CD4-positive, alpha-beta memory T cell (primary cell): ENCODE measurements around the gene NRM. TPM values are rescaled to one million over a fixed set of nuclear protein-coding genes. Genes with fewer than 3 reads are reported as not detected.

Experiments
- CTCF ChIA-PET: fragments of 350-600 bp; sonication (Branson Sonifier 250); formaldehyde crosslinking; loops from one replicate; lab custom pipeline; 2021; ENCODE audit warnings: inconsistent platforms; ENCODE audit not compliant: partially characterized antibody; lab: Charles Lee
- POLR2A ChIA-PET: fragments of 350-600 bp; sonication (Branson Sonifier 250); formaldehyde crosslinking; loops from one replicate; lab custom pipeline; 2021; ENCODE audit not compliant: partially characterized antibody; lab: Charles Lee
- DNase-seq, 5 donors: peaks; one replicate each; pipeline versions ENCODE4 v3.0.0 to v3.0.0-alpha.2; 2020 to 2022; ENCODE audit warnings: mixed read lengths in 1 of 5
- H3K27ac ChIP-seq: one replicate; pipeline ENCODE4 v1.7.0; 2013; ENCODE audit warnings: low read depth, low read length
- H3K27me3 ChIP-seq: 2 replicates; pipeline ENCODE4 v1.7.0; 2013; ENCODE audit warnings: mild to moderate bottlenecking, low read length, moderate library complexity; ENCODE audit not compliant: insufficient read depth
- H3K36me3 ChIP-seq: 2 replicates; pipeline ENCODE4 v1.7.0; 2013; ENCODE audit warnings: mild to moderate bottlenecking, low read length, moderate library complexity; ENCODE audit not compliant: insufficient read depth
- H3K4me1 ChIP-seq: 2 replicates; pipeline ENCODE4 v1.7.0; 2013; ENCODE audit warnings: mild to moderate bottlenecking, low read length, moderate library complexity; ENCODE audit not compliant: insufficient read depth
- H3K4me3 ChIP-seq, 2 donors: one replicate each; pipeline ENCODE4 v1.7.0; 2013; ENCODE audit warnings: low read length in 2 of 2, mild to moderate bottlenecking in 1 of 2
- H3K9me3 ChIP-seq, 2 donors: one replicate each; pipeline ENCODE4 v1.7.0; 2013; ENCODE audit warnings: low read length in 2 of 2, control low read depth in 1 of 2; ENCODE audit not compliant: control insufficient read depth in 1 of 2
- H3K27ac Mint-ChIP-seq, 7 donors: one replicate each; pipeline ENCODE4 v1.8.0; 2020 to 2021; ENCODE audit warnings: mixed read lengths in 7 of 7, mild to moderate bottlenecking in 6 of 7, inconsistent platforms in 3 of 7, moderate library complexity in 3 of 7
- H3K27me3 Mint-ChIP-seq, 2 donors: one replicate each; pipeline ENCODE4 v1.8.0; 2020 to 2021; ENCODE audit warnings: mixed read lengths in 2 of 2
- H3K36me3 Mint-ChIP-seq, 2 donors: one replicate each; pipeline ENCODE4 v1.8.0; 2020 to 2021; ENCODE audit warnings: mixed read lengths in 2 of 2, inconsistent platforms in 1 of 2, mild to moderate bottlenecking in 1 of 2
- H3K4me1 Mint-ChIP-seq, 4 donors: one replicate each; pipeline ENCODE4 v1.8.0; 2020 to 2021; ENCODE audit warnings: mixed read lengths in 4 of 4, mild to moderate bottlenecking in 1 of 4
- H3K4me3 Mint-ChIP-seq, 8 donors: one replicate each; pipeline ENCODE4 v1.8.0; 2020 to 2021; ENCODE audit warnings: mixed read lengths in 8 of 8, mild to moderate bottlenecking in 7 of 8, moderate library complexity in 6 of 8, inconsistent platforms in 3 of 8
- H3K9me3 Mint-ChIP-seq, 8 donors: one replicate each; pipeline ENCODE4 v1.8.0; 2020 to 2021; ENCODE audit warnings: mixed read lengths in 8 of 8, mild to moderate bottlenecking in 5 of 8, inconsistent platforms in 3 of 8, moderate library complexity in 1 of 8
- intact Hi-C: fragments of 100-400 bp; cut with micrococcal nuclease; formaldehyde crosslinking; loops from one replicate; pipeline ENCODE4 v1.15.1; 2023
- polyA plus RNA-seq, 2 donors: library from polyadenylated mRNA; unstranded; fragments of 300-500 nt; fragmentation: Illumina TruSeq; gene quantifications; one replicate each; pipeline ENCODE4 v1.2.3, GENCODE V29; 2021
- total RNA-seq, 2 experiments: library from RNA; stranded (reverse); gene quantifications; one replicate each; pipeline ENCODE4 v1.2.3, GENCODE V29; 2021

NRM gene
- total and polyA plus RNA-seq, 4 experiments from 2014 or later, result 6.4 to 15.8 (median 7.8) TPM

GRCh38 chr6:30686009-30686907 lies 4.5 kb downstream of the NRM start, which contains the start of gene PPP1R18:
Gene PPP1R18 (minus strand): TSS chr6:30686645. CDS start chr6:30686018, 627 bp downstream.
- peak within 1 kb of the TSS; percentile 97 to 100 (median 99) for H3K4me3 Mint-ChIP-seq
- Histone ChIP-seq H3K4me1 (peaks cover 43% of the 10 kb centered on the region), H3K27ac (peak within 1 kb of the TSS; percentile 94), H3K27me3 (no peaks in the 10 kb centered on the region), H3K9me3 (no peaks in the 10 kb centered on the region), H3K36me3 (no peaks in the 10 kb centered on the region), H3K4me3 (peak within 1 kb of the TSS; percentile 93 to 100)
- intact Hi-C loops, result no loop called here
- CTCF ChIA-PET, result interaction anchor here (1.7 to 19.9 kb wide), 2 partner anchors 18 to 41 kb away, joined by 4 to 865 read pairs; partner anchors contain the start of genes MDC1 and TUBB
- POLR2A ChIA-PET, result interaction anchor here (1.3 to 29.9 kb wide), 3 partner anchors 24 to 72 kb away, joined by 5 to 1474 read pairs (median 89); partner anchors contain the start of genes MDC1, MRPS18B, NRM and PPP1R10
- H3K4me1 Mint-ChIP-seq, result peaks cover 30 to 75% (median 39%) of the 10 kb centered on the region in 4 donors
- peak within 1 kb of the TSS; percentile 94 to 99 (median 96) for H3K27ac Mint-ChIP-seq
- peak; percentile 64 to 84 (median 70) for DNase-seq
- no peaks in the 10 kb centered on the region for H3K27me3 Mint-ChIP-seq
- peaks cover 29 to 49% of the 10 kb centered on the region in 2 donors for H3K36me3 Mint-ChIP-seq
- peaks cover 0 to 3% (median 0%) of the 10 kb centered on the region in 8 donors for H3K9me3 Mint-ChIP-seq

- Mint-ChIP-seq H3K4me3 (peak overlapping the region; percentile 97 to 100 (median 99)), H3K27me3 (no peaks in the 10 kb centered on the region), H3K9me3 (peaks cover 0 to 3% (median 0%) of the 10 kb centered on the region in 8 donors), H3K4me1 (peaks cover 29 to 75% (median 39%) of the 10 kb centered on the region in 4 donors), H3K36me3 (peaks cover 33 to 50% of the 10 kb centered on the region in 2 donors), H3K27ac (peak overlapping the region; percentile 94 to 99 (median 96))
- intact Hi-C loops, result no loop called here
- POLR2A ChIA-PET, result interaction anchor here (0.6 to 29.9 kb wide), 6 partner anchors 13 to 192 kb away, joined by 3 to 1474 read pairs (median 8); partner anchors contain the start of genes DHX16, MDC1, MRPS18B and NRM
- CTCF ChIA-PET, result interaction anchor here (1.1 to 19.9 kb wide), 5 partner anchors 18 to 144 kb away, joined by 3 to 865 read pairs (median 4); partner anchors contain the start of genes MDC1 and TUBB
- Histone ChIP-seq H3K9me3 (no peaks in the 10 kb centered on the region), H3K4me1 (peaks cover 45% of the 10 kb centered on the region), H3K4me3 (peak overlapping the region; percentile 93 to 100), H3K36me3 (no peaks in the 10 kb centered on the region), H3K27me3 (no peaks in the 10 kb centered on the region), H3K27ac (peak overlapping the region; percentile 94)
- no peak for DNase-seq
These were observed 5.4 kb downstream of the NRM start for GRCh38 chr6:30685157-30686008.

DNA sequence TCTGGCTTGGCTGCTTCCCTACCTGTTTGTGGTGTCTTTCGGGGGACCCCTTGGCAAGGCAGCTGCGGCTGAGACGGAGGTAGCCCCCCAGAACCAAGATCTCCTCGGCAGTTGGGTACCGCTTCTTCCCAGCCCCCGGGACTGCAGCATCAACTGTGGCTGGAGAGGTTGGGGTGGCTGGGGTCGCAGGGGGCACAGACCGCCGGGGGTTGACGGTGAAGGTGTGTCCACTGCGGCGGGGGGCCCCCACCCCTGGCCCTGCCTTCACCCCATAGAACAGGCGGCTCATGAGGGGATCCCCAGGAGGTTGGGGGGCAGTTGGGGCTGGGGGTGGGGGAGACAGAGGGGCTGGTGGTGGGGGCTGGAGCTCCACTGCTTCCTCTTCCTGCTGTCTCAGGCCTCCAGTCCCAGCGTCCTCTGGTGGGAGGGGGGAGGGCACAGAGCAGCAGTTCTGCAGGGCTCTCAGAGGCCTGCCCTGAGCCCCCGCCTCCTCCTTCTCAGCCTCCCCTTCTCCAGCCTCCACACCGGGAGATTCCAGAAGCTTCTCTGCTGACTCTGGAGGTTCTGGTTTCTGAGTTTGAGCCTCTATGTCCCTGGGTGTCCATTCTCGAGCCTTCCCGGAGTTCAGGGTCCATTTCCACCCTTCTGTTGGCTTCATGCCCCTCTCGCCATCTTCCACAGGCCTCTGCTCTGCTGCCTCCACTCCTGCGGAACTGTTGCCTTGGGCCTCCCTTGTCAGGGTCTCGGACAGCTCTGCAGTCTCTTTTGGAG lies 6.2 kb downstream of the NRM start:
- intact Hi-C loops, result no loop called here
- Histone ChIP-seq H3K9me3 (no peaks in the 10 kb centered on the region), H3K36me3 (peaks cover 5% of the 10 kb centered on the region), H3K27me3 (no peaks in the 10 kb centered on the region), H3K4me1 (peaks cover 45% of the 10 kb centered on the region), H3K4me3 (peak overlapping the region; percentile 93 to 100), H3K27ac (peak overlapping the region; percentile 94)
- Mint-ChIP-seq H3K4me1 (peaks cover 27 to 75% (median 38%) of the 10 kb centered on the region in 4 donors), H3K4me3 (peak overlapping the region; percentile 97 to 100 (median 99)), H3K36me3 (peaks cover 41 to 58% of the 10 kb centered on the region in 2 donors), H3K27ac (peak overlapping the region; percentile 96 to 99 (median 98)), H3K27me3 (no peaks in the 10 kb centered on the region), H3K9me3 (peaks cover 0 to 3% (median 0%) of the 10 kb centered on the region in 8 donors)
- peak in 1 of 5 donors; percentile 70 for DNase-seq
- POLR2A ChIA-PET, result interaction anchor here (0.6 to 29.9 kb wide), 8 partner anchors 12 to 670 kb away, joined by 3 to 1474 read pairs (median 5); partner anchors contain the start of genes DHX16, MDC1, MRPS18B and NRM
- CTCF ChIA-PET, result interaction anchor here (0.7 to 19.9 kb wide), 6 partner anchors 9 to 144 kb away, joined by 3 to 865 read pairs (median 4); partner anchors contain the start of genes MDC1 and TUBB

GRCh38 chr6:30683980-30684338 lies 6.8 kb downstream of the NRM start:
- Mint-ChIP-seq H3K4me1 (peaks cover 26 to 75% (median 38%) of the 10 kb centered on the region in 4 donors), H3K27ac (peak overlapping the region; percentile 96 to 99 (median 98)), H3K4me3 (peak overlapping the region; percentile 97 to 100 (median 99)), H3K27me3 (no peaks in the 10 kb centered on the region), H3K36me3 (peaks cover 47 to 64% of the 10 kb centered on the region in 2 donors), H3K9me3 (peaks cover 0 to 3% (median 0%) of the 10 kb centered on the region in 8 donors)
- no peaks in the 10 kb centered on the region for H3K9me3 ChIP-seq
- H3K4me3 ChIP-seq, result peak overlapping the region; percentile 93 to 99
- intact Hi-C loops, result loop anchor here (2.0 kb wide), 1 partner anchor 67 kb away; the partner anchor contains the start of genes MRPS18B and PPP1R10
- H3K4me1 ChIP-seq, result peaks cover 45% of the 10 kb centered on the region
- DNase-seq, result no peak
- H3K36me3 ChIP-seq, result peaks cover 5% of the 10 kb centered on the region
- ChIA-PET CTCF (interaction anchor here (0.7 to 19.9 kb wide), 4 partner anchors 10 to 142 kb away, joined by 3 to 865 read pairs (median 4); partner anchors contain the start of genes MDC1 and TUBB), POLR2A (interaction anchor here (0.9 to 29.9 kb wide), 5 partner anchors 26 to 671 kb away, joined by 3 to 1474 read pairs (median 9); partner anchors contain the start of genes MDC1, MRPS18B, NRM and PPP1R10)
- H3K27me3 ChIP-seq, result no peaks in the 10 kb centered on the region
- H3K27ac ChIP-seq, result peak overlapping the region; percentile 94

DNA sequence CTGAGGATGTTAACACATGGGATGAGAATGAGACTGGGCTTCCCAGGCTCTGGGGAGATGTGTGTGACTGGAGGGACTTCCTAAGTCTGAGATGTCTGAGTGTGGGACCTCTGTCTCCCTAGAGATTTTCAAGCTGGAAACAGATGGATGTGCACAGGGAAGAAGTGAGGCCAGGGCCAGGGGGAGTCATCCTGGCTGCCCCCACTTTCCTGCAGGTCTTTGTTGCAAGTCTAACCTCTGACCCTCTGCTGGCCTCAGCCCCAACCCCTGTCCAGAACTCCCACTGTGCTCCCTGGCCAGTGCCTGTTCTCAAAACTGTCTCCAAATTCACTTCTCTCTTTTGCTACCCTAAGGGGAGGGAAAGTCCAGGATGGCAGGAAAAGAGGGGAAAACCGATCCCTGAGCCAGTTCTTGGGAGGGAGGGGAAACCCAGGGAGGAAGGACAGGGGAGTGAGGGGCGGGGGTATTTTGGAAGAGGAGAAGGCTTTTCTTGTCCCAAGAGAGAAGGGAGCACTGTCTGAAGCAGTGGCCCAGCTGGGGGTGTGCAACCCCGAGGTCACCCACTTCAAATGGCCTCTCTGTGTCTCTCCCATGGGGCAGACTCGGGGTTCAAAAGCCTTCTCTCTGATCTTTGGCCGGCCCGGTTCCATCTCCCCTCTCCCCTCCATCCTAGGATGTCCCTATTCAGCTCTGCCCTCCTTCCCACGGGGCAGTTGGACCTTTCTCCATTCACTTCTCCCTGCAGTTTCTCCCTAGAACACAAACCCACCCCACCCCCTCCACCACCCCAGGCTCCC lies 7.4 kb downstream of the NRM start:
- peaks cover 24 to 72% (median 36%) of the 10 kb centered on the region in 4 donors for H3K4me1 Mint-ChIP-seq
- Histone ChIP-seq H3K9me3 (no peaks in the 10 kb centered on the region), H3K27me3 (no peaks in the 10 kb centered on the region), H3K4me3 (peak overlapping the region; percentile 93 to 99), H3K27ac (peak overlapping the region; percentile 94), H3K36me3 (peaks cover 10% of the 10 kb centered on the region), H3K4me1 (peaks cover 44% of the 10 kb centered on the region)
- H3K9me3 Mint-ChIP-seq, result peaks cover 0 to 3% (median 0%) of the 10 kb centered on the region in 8 donors
- H3K4me3 Mint-ChIP-seq, result peak overlapping the region; percentile 97 to 100 (median 99)
- H3K27me3 Mint-ChIP-seq, result no peaks in the 10 kb centered on the region
- intact Hi-C loops, result loop anchor here (2.0 kb wide), 1 partner anchor 67 kb away; the partner anchor contains the start of genes MRPS18B and PPP1R10
- peak overlapping the region; percentile 96 to 99 (median 98) for H3K27ac Mint-ChIP-seq
- ChIA-PET POLR2A (interaction anchor here (0.9 to 29.9 kb wide), 12 partner anchors 11 to 671 kb away, joined by 3 to 1474 read pairs (median 6); partner anchors contain the start of genes DHX16, GNL1, MDC1 and MRPS18B), CTCF (interaction anchor here (1.4 to 19.9 kb wide), 2 partner anchors 44 to 85 kb away, joined by 3 to 865 read pairs; partner anchors contain the start of genes MDC1 and TUBB)
- no peak for DNase-seq
- peaks cover 50 to 69% of the 10 kb centered on the region in 2 donors for H3K36me3 Mint-ChIP-seq
